Body of pancreas (tissue), 4 donors: ENCODE results near the gene ZNF592.

Source experiments
- CTCF ChIP-seq, 7 experiments: fragments of 450-650 bp in 4 of 7; fragments of 200-600 bp in 3 of 7; sonication (generic) in 3 of 7; IDR thresholded peaks; one replicate each; pipeline ENCODE4 v1.5.1; 2016 to 2019; ENCODE audit warnings: antibody characterized with exemption in 7 of 7
- POLR2A ChIP-seq, 3 donors: fragments of 450-650 bp; IDR thresholded peaks; one replicate each; pipeline ENCODE4 v1.6.1; 2016; ENCODE audit warnings: antibody characterized with exemption in 3 of 3, mild to moderate bottlenecking in 2 of 3

GRCh38 chr15:84822653-84823281, 74.4 kb downstream of the ZNF592 start:
- TF ChIP-seq CTCF (IDR thresholded peaks at IDR 0.05) (no peak), POLR2A (IDR thresholded peaks at IDR 0.05) (no peak)
